Activated CD8-positive, alpha-beta T cell treated with anti-CD3 and anti-CD28 coated beads for 36 hours (primary cell): ENCODE results near the gene KCNQ5. TPM values are rescaled to one million over a fixed set of nuclear protein-coding genes. Genes with fewer than 3 reads are reported as not detected.

Experiments used
- ATAC-seq: fragments of 200-7000 bp; cut with Tn5 transposase; one replicate; pipeline ENCODE4 v1.10.0; 2021; ENCODE audit warnings: mild to moderate bottlenecking, moderate library complexity
- CTCF ChIA-PET: fragments of 350-600 bp; sonication (Branson Sonifier 250); formaldehyde crosslinking; loops from one replicate; lab custom pipeline; 2021; ENCODE audit warnings: antibody characterized with exemption; lab: Charles Lee
- POLR2A ChIA-PET: fragments of 350-600 bp; sonication (Branson Sonifier 250); formaldehyde crosslinking; loops from one replicate; lab custom pipeline; 2021; ENCODE audit warnings: antibody characterized with exemption; lab: Charles Lee
- DNase-seq: peaks from one replicate; pipeline ENCODE4 v3.0.0-alpha.2; 2020
- H3K27ac Mint-ChIP-seq: one replicate; pipeline ENCODE4 v1.8.0; 2021; ENCODE audit warnings: mild to moderate bottlenecking, mixed read lengths
- H3K27me3 Mint-ChIP-seq: one replicate; pipeline ENCODE4 v1.8.0; 2021; ENCODE audit warnings: mixed read lengths
- H3K36me3 Mint-ChIP-seq: one replicate; pipeline ENCODE4 v1.8.0; 2021; ENCODE audit warnings: low read depth, mixed read lengths
- H3K4me1 Mint-ChIP-seq: one replicate; pipeline ENCODE4 v1.8.0; 2021; ENCODE audit warnings: low read depth, mixed read lengths
- H3K4me3 Mint-ChIP-seq: one replicate; pipeline ENCODE4 v1.8.0; 2021; ENCODE audit warnings: mild to moderate bottlenecking, moderate library complexity, mixed read lengths
- H3K9me3 Mint-ChIP-seq: one replicate; pipeline ENCODE4 v1.8.0; 2021; ENCODE audit warnings: mixed read lengths
- CTCF ChIP-seq: fragments of 200-600 bp; IDR thresholded peaks from one replicate; pipeline ENCODE4 v1.8.0; 2022; ENCODE audit warnings: antibody characterized with exemption, mild to moderate bottlenecking
- intact Hi-C: fragments of 100-400 bp; cut with micrococcal nuclease; formaldehyde crosslinking; loops from one replicate; pipeline ENCODE4 v1.10.0; 2022
- total RNA-seq, 2 experiments: library from RNA; stranded (reverse); gene quantifications; one replicate each; pipeline ENCODE4 v1.2.3, GENCODE V29; 2021

Gene KCNQ5
- total RNA-seq, 2 experiments from 2014 or later = 14.6 to 14.9 TPM

GRCh38 chr6:73169633-73170032 lies 547.8 kb downstream of the KCNQ5 start:
- no peaks in the 10 kb centered on the region for H3K9me3 Mint-ChIP-seq
- H3K27me3 Mint-ChIP-seq = no peaks in the 10 kb centered on the region
- ATAC-seq = no peak
- no peak for TF ChIP-seq CTCF
- ChIA-PET CTCF (interaction anchor here (1.2 to 1.4 kb wide), 2 partner anchors 19 to 757 kb away, joined by 3 to 4 read pairs; no protein-coding TSS in a partner anchor), POLR2A (no interaction called here)
- intact Hi-C loops = no loop called here
- no peak for DNase-seq
- H3K27ac Mint-ChIP-seq = no peak overlapping the region
- H3K36me3 Mint-ChIP-seq = peaks cover 4% of the 10 kb centered on the region
- no peak overlapping the region for H3K4me3 Mint-ChIP-seq
- H3K4me1 Mint-ChIP-seq = no peaks in the 10 kb centered on the region

DNA sequence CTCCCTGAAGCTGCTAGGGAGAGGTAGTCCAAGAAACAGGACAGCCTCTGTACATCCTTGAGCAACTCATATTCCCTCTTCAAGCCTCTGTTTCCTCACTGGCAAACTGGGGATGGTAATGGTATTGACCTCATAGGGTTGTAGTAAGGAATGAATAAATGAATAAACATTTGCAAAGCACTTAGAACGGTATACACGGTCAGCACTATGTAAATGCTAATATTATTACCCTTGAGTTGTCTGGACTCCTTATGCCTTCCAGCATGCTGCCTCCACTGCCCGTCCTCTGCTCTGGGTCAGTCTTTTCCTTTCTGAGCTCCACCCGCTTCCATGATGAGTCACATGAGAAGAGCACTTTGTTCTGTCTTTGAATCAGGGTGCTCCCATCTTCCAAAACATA lies 552.8 kb downstream of the KCNQ5 start:
- Mint-ChIP-seq H3K27me3 (no peaks in the 10 kb centered on the region), H3K9me3 (no peaks in the 10 kb centered on the region), H3K4me1 (no peaks in the 10 kb centered on the region), H3K36me3 (no peaks in the 10 kb centered on the region), H3K27ac (no peak overlapping the region), H3K4me3 (no peak overlapping the region)
- POLR2A ChIA-PET = interaction anchor here (0.7 kb wide), 1 partner anchor 220 kb away, joined by 3 read pairs; the partner anchor contains the start of gene DDX43
- ATAC-seq = no peak
- intact Hi-C loops = no loop called here
- CTCF ChIA-PET = interaction anchor here (1.3 kb wide), 1 partner anchor 44 kb away, joined by 3 read pairs; no protein-coding TSS in a partner anchor
- no peak for DNase-seq
- TF ChIP-seq CTCF = no peak

- ATAC-seq (no peak), DNase-seq (no peak)
- TF ChIP-seq CTCF = no peak
- ChIA-PET CTCF (interaction anchor here (1.5 kb wide), 1 partner anchor 764 kb away, joined by 4 read pairs; no protein-coding TSS in a partner anchor), POLR2A (no interaction called here)
- Mint-ChIP-seq H3K36me3 (no peaks in the 10 kb centered on the region), H3K4me1 (peaks cover 4% of the 10 kb centered on the region), H3K27ac (no peak overlapping the region), H3K9me3 (no peaks in the 10 kb centered on the region), H3K4me3 (no peak overlapping the region), H3K27me3 (no peaks in the 10 kb centered on the region)
- intact Hi-C loops = no loop called here
Observed at GRCh38 chr6:73176057-73176456, 554.2 kb downstream of the KCNQ5 start.

- POLR2A ChIA-PET = no interaction called here
- no peak for TF ChIP-seq CTCF
- CTCF ChIA-PET = interaction anchor here (1.5 kb wide), 1 partner anchor 765 kb away, joined by 4 read pairs; no protein-coding TSS in a partner anchor
- DNase-seq = no peak
- H3K4me1 Mint-ChIP-seq = peaks cover 4% of the 10 kb centered on the region
- ATAC-seq = no peak
- no peaks in the 10 kb centered on the region for H3K9me3 Mint-ChIP-seq
- no peaks in the 10 kb centered on the region for H3K27me3 Mint-ChIP-seq
- H3K27ac Mint-ChIP-seq = no peak overlapping the region
- intact Hi-C loops = no loop called here
- H3K4me3 Mint-ChIP-seq = no peak overlapping the region
- no peaks in the 10 kb centered on the region for H3K36me3 Mint-ChIP-seq
Observed at GRCh38 chr6:73177221-73177944, 555.5 kb downstream of the KCNQ5 start.

- no peaks in the 10 kb centered on the region for H3K27me3 Mint-ChIP-seq
- POLR2A ChIA-PET = no interaction called here
- CTCF ChIA-PET = interaction anchor here (0.7 to 1.6 kb wide), 7 partner anchors 8 to 769 kb away, joined by 3 to 5 read pairs (median 3); no protein-coding TSS in a partner anchor
- H3K36me3 Mint-ChIP-seq = no peaks in the 10 kb centered on the region
- ATAC-seq (no peak), DNase-seq (no peak)
- no peak overlapping the region for H3K4me3 Mint-ChIP-seq
- H3K9me3 Mint-ChIP-seq = no peaks in the 10 kb centered on the region
- H3K27ac Mint-ChIP-seq = no peak overlapping the region
- intact Hi-C loops = loop anchor here (5.0 kb wide), 1 partner anchor 768 kb away; no protein-coding TSS in a partner anchor
- peaks cover 4% of the 10 kb centered on the region for H3K4me1 Mint-ChIP-seq
- TF ChIP-seq CTCF = no peak
Observed at GRCh38 chr6:73180076-73180738, 558.3 kb downstream of the KCNQ5 start.
